T-helper 17 cell (primary cell): ENCODE measurements around the gene RPS6KA1. TPM values are rescaled to one million over a fixed set of nuclear protein-coding genes. Genes with fewer than 3 reads are reported as not detected.

Experiments used
- ATAC-seq: fragments of 150-1000 bp; cut with Tn5 transposase; 2 replicates; pipeline ENCODE4 v1.10.0; 2021; ENCODE audit warnings: mild to moderate bottlenecking, moderate library complexity
- DNase-seq, 3 donors: peaks; one replicate each; pipeline versions ENCODE4 v3.0.0 to v3.0.0-alpha.2; 2020 to 2021
- H3K9me3 ChIP-seq: one replicate; pipeline ENCODE4 v1.7.0; 2013; ENCODE audit warnings: low read length, mild to moderate bottlenecking; ENCODE audit not compliant: control insufficient read depth, poor library complexity, severe bottlenecking
- H3K27ac Mint-ChIP-seq: one replicate; pipeline ENCODE4 v1.8.0; 2022; ENCODE audit warnings: mild to moderate bottlenecking, moderate library complexity, mixed read lengths
- H3K27me3 Mint-ChIP-seq: one replicate; pipeline ENCODE4 v1.8.0; 2022; ENCODE audit warnings: mixed read lengths
- H3K36me3 Mint-ChIP-seq: one replicate; pipeline ENCODE4 v1.8.0; 2022; ENCODE audit warnings: low read depth, mixed read lengths
- H3K4me1 Mint-ChIP-seq: one replicate; pipeline ENCODE4 v1.8.0; 2022; ENCODE audit warnings: mild to moderate bottlenecking, mixed read lengths
- H3K4me3 Mint-ChIP-seq: one replicate; pipeline ENCODE4 v1.8.0; 2022; ENCODE audit warnings: mild to moderate bottlenecking, moderate library complexity, mixed read lengths
- total RNA-seq, 4 donors: library from RNA in 2 of 4; stranded (reverse) in 2 of 4; gene quantifications; one replicate each; pipeline ENCODE4 v1.2.3 and lab custom pipeline; 2022 to 2026

Gene RPS6KA1
- total RNA-seq, 2 donors from 2014 or later, result 76.3 to 98.0 TPM

DNA sequence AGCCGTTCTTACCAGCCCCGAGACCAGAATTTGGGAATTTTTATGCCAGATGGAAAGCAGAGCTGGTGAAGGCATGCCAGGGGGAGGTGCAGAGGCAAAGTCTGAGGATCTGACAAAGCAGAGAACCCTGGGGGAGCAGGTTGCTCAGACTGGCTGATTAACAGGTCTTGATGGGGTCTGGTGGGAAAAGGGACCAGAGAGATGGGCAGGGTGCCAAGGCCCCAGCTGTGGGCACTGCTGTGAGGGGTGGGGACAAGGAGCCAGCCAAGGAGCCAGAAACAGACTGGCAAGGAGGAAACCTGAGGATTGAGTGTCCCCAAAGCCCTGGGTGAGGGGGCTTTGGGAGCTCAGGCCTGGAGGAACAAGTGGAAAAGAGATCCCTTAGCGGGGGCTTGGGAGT, 21.4 kb downstream of the RPS6KA1 start:
- peaks cover 4% of the 10 kb centered on the region for H3K36me3 Mint-ChIP-seq
- no peaks in the 10 kb centered on the region for H3K27me3 Mint-ChIP-seq
- peak overlapping the region; percentile 24 for H3K27ac Mint-ChIP-seq
- ATAC-seq (no peak), DNase-seq (no peak)
- no peak overlapping the region for H3K4me3 Mint-ChIP-seq
- H3K9me3 ChIP-seq, result no peaks in the 10 kb centered on the region
- H3K4me1 Mint-ChIP-seq, result peaks cover 38% of the 10 kb centered on the region

DNA sequence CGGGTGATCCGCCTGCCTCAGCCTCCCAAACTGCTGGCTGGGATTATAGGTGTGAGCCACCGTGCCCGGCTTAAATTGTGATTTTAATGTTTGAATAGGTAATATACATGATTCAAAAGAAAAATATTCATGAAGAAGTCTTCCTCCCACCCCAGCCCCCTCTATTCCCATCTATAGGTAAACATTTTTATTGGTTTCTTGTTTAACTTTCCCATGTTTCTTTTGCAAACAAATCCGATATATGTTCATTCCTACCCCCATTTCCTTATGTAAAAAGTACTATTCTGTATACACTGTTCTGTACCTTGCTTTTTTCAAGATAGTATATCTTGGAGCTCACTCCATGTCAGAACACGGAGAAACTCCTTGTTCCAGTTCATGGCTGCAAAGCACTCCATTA, 23.2 kb downstream of the RPS6KA1 start:
- no peaks in the 10 kb centered on the region for H3K9me3 ChIP-seq
- ATAC-seq (no peak), DNase-seq (no peak)
- Mint-ChIP-seq H3K4me1 (peaks cover 21% of the 10 kb centered on the region), H3K27me3 (no peaks in the 10 kb centered on the region), H3K4me3 (no peak overlapping the region), H3K36me3 (peaks cover 2% of the 10 kb centered on the region), H3K27ac (no peak overlapping the region)

DNA sequence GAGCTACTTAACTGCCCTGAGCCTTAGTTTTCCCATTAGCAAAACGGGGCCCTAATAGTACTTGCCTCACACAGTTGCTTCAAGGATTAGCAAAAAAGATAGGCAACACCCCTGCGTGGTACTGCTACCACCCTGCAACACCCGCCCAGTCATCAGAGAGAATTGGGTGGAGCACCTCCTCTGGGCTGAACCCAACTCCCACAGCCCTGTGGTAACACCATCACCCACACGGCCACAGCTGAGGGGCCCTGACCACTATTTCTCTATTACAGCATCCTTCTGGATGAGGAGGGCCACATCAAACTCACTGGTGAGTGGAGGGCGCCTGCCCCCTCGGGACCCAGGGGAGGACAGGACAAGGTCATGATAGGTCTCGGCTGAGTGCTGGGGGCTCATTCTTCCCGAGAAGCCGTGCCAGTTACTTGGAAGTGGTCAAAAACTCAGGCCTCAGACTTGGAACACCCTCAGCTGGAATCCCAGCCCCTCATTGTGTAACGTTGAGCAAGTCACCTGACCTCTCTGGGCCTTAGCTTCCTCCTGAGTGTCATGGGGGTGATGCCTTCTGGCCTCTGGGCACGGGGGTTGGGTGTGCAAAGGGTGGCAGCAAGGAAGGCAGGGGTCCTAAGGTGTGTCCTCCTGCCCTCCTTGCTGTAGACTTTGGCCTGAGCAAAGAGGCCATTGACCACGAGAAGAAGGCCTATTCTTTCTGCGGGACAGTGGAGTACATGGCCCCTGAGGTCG, 24.6 kb downstream of the RPS6KA1 start:
- H3K27ac Mint-ChIP-seq, result no peak overlapping the region
- no peaks in the 10 kb centered on the region for H3K27me3 Mint-ChIP-seq
- peaks cover 17% of the 10 kb centered on the region for H3K4me1 Mint-ChIP-seq
- H3K9me3 ChIP-seq, result no peaks in the 10 kb centered on the region
- ATAC-seq, result no peak
- H3K4me3 Mint-ChIP-seq, result no peak overlapping the region
- H3K36me3 Mint-ChIP-seq, result peaks cover 8% of the 10 kb centered on the region
- DNase-seq, result no peak

DNA sequence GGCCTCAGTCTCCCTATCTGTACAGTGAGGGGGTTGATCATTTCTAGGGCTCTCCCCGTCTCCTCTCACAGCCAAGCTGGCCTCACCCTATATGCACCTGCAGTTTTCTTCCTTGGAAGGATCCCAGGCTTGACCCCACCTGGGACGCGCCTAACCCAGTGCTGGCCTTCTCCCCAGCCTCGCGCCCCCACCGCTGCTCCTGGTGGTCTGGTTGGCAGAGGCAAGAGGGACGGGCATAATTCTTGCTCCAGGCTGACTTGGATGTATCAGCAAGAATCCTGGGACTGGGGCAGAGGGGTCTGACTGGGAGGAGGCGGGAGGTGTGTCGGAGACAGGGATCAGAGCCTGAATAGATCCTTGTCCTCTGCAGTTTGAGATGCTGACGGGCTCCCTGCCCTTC, 25.2 kb downstream of the RPS6KA1 start:
- Mint-ChIP-seq H3K27ac (no peak overlapping the region), H3K36me3 (peaks cover 8% of the 10 kb centered on the region), H3K27me3 (no peaks in the 10 kb centered on the region), H3K4me1 (peaks cover 17% of the 10 kb centered on the region), H3K4me3 (no peak overlapping the region)
- ATAC-seq (no peak), DNase-seq (no peak)
- no peaks in the 10 kb centered on the region for H3K9me3 ChIP-seq

DNA sequence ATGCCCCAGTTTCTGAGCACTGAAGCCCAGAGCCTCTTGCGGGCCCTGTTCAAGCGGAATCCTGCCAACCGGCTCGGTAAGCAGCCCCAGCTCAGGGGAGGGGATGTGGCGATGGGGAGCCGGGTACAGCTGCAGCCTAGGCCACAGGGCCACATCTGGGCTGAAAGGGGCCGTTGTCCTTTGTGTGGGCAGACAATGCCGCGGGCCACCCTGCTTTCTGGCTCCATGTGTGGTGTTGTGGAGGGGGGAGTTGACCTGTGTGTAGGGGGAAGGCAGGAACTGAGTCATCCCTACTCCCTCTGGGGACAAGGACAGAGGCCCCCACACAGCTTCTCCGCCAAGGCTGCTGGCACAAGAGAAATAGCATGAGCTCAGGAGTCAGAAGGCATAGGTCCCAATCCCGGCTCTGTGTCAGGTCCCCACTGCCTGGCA, 26.0 kb downstream of the RPS6KA1 start:
- no peak for DNase-seq
- H3K36me3 Mint-ChIP-seq, result peaks cover 8% of the 10 kb centered on the region
- H3K9me3 ChIP-seq, result no peaks in the 10 kb centered on the region
- ATAC-seq, result no peak
- H3K4me3 Mint-ChIP-seq, result no peak overlapping the region
- peaks cover 17% of the 10 kb centered on the region for H3K4me1 Mint-ChIP-seq
- H3K27me3 Mint-ChIP-seq, result no peaks in the 10 kb centered on the region
- peak overlapping the region; percentile 69 for H3K27ac Mint-ChIP-seq

DNA sequence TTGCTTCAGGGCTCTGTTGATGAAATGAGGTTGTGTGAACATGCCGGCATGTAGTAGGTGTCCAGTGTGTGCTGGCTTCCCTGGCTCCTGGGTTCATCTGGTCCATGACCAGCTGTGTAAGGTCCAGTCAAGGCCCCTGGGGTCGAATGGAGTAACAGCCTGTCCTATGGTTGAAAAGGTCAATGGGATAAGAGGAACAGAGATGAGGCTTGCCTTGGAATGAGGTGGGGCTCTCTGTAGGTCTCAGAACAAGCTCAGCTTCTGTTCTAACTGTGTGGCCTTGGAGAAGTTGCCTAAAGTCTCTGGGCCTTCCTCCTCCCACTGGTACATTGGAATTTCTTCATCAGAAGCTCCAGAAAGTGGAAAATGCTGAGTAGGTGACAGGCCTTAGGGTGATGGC, 26.6 kb downstream of the RPS6KA1 start:
- Mint-ChIP-seq H3K27ac (peak overlapping the region; percentile 69), H3K4me3 (no peak overlapping the region), H3K27me3 (no peaks in the 10 kb centered on the region), H3K36me3 (peaks cover 8% of the 10 kb centered on the region), H3K4me1 (peaks cover 16% of the 10 kb centered on the region)
- DNase-seq (no peak), ATAC-seq (no peak)
- H3K9me3 ChIP-seq, result no peaks in the 10 kb centered on the region

DNA sequence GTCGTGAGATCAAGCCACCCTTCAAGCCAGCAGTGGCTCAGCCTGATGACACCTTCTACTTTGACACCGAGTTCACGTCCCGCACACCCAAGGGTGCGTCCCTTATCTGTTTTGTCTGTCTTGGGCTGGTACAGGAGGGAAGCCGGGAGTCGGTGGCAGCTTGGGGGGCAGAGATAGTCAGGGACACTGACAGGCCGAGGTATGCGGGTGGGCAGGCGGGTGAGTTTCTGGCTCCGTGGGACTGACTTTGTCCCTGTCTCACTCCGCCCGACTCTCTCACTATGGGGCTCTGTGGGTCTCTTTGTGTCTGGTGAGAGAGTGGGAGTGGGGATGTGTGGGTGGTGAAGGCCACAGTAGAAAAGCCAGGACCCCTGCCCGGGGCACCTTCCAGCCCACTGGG, 27.4 kb downstream of the RPS6KA1 start:
- Mint-ChIP-seq H3K4me1 (peaks cover 15% of the 10 kb centered on the region), H3K36me3 (peaks cover 12% of the 10 kb centered on the region), H3K4me3 (no peak overlapping the region), H3K27ac (no peak overlapping the region), H3K27me3 (no peaks in the 10 kb centered on the region)
- no peaks in the 10 kb centered on the region for H3K9me3 ChIP-seq
- DNase-seq (no peak), ATAC-seq (no peak)

DNA sequence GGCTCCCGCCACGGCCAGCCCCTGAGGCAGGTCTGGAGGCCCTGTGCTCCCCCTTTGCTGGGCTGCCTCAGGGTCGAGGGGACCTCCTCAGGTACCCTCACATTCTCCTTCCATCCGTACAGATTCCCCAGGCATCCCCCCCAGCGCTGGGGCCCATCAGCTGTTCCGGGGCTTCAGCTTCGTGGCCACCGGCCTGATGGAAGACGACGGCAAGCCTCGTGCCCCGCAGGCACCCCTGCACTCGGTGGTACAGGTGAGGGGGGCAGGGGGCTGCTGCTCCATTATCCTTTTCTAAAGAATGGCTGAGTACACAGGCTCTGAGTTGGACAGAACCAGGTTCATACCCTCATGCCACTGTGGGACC, 29.1 kb downstream of the RPS6KA1 start:
- Mint-ChIP-seq H3K27me3 (no peaks in the 10 kb centered on the region), H3K36me3 (peaks cover 16% of the 10 kb centered on the region), H3K4me3 (no peak overlapping the region), H3K4me1 (peaks cover 16% of the 10 kb centered on the region), H3K27ac (peak overlapping the region; percentile 62)
- no peaks in the 10 kb centered on the region for H3K9me3 ChIP-seq
- no peak for DNase-seq
- ATAC-seq, result no peak

DNA sequence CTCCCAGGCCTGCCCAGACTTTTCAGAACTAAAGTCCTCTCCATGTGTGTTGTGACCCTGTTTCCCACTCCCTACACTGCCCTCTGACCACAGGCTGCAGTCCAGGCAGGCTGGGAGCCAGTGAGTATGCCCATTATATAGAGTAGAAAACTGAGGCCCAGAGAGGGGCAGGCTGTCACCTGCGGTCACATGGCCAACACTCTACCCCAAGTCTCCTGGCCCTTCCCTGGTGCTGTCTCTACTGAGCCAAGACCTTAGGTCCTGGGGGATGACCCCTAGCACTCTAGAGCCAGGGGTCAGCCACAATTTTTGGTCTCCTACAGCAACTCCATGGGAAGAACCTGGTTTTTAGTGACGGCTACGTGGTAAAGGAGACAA, 30.8 kb downstream of the RPS6KA1 start:
- no peak for ATAC-seq
- DNase-seq, result no peak
- no peak overlapping the region for H3K4me3 Mint-ChIP-seq
- H3K27me3 Mint-ChIP-seq, result no peaks in the 10 kb centered on the region
- H3K9me3 ChIP-seq, result no peaks in the 10 kb centered on the region
- H3K4me1 Mint-ChIP-seq, result peaks cover 21% of the 10 kb centered on the region
- no peak overlapping the region for H3K27ac Mint-ChIP-seq
- H3K36me3 Mint-ChIP-seq, result peaks cover 16% of the 10 kb centered on the region

DNA sequence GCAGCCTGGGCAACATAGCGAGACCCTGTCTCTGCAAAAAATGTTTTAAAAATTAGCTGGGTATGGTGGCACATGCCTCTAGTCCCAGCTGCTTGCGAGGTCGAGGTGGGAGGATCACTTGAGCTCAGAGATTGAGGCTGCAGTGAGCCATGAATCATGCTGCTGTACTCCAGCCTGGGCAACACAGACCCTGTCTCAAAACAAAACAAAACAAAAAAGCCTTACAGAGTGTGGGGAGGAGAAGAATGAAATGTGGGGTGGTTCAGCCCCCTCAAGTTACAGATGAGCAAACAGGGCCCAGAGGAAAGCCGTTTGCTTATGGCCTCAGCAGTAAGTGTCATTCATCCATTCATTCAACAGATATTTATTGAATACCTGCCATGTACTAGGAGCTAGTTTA, 40.7 kb downstream of the RPS6KA1 start:
- no peaks in the 10 kb centered on the region for H3K9me3 ChIP-seq
- no peak for ATAC-seq
- H3K4me1 Mint-ChIP-seq, result peaks cover 9% of the 10 kb centered on the region
- H3K27ac Mint-ChIP-seq, result no peak overlapping the region
- H3K36me3 Mint-ChIP-seq, result peaks cover 9% of the 10 kb centered on the region
- H3K4me3 Mint-ChIP-seq, result no peak overlapping the region
- no peaks in the 10 kb centered on the region for H3K27me3 Mint-ChIP-seq
- no peak for DNase-seq

DNA sequence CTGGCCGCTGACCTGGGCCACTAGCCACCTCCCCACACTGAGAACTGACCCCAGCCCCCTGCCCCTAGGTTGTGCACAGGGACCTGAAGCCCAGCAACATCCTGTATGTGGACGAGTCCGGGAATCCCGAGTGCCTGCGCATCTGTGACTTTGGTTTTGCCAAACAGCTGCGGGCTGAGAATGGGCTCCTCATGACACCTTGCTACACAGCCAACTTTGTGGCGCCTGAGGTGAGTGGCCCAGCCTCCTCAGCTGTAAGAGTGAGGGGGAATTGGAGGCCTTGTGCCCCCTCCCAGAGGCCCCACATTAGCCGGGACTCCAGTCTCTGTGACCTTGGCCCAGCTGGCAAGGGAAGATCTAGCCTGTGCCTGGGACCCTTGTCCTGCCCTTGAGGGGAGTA, 41.8 kb downstream of the RPS6KA1 start:
- DNase-seq (no peak), ATAC-seq (no peak)
- peaks cover 15% of the 10 kb centered on the region for H3K4me1 Mint-ChIP-seq
- no peaks in the 10 kb centered on the region for H3K27me3 Mint-ChIP-seq
- no peaks in the 10 kb centered on the region for H3K9me3 ChIP-seq
- no peak overlapping the region for H3K4me3 Mint-ChIP-seq
- H3K27ac Mint-ChIP-seq, result no peak overlapping the region
- H3K36me3 Mint-ChIP-seq, result peaks cover 11% of the 10 kb centered on the region

DNA sequence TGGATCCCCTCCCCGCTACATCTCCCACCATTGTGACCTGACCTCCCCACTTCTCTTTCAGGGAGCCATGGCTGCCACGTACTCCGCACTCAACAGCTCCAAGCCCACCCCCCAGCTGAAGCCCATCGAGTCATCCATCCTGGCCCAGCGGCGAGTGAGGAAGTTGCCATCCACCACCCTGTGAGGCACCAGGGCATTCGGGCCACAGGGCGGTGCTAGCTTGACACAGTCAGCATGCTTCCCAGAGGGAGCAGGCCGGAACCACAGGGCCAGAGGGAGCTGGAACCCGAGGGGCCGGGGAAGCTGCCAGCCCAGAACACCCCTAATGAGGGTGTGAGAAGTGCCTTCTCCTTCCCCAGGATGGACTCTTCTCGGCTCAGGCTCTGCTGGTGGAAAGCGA, 44.5 kb downstream of the RPS6KA1 start:
- Mint-ChIP-seq H3K4me1 (peaks cover 27% of the 10 kb centered on the region), H3K36me3 (peaks cover 11% of the 10 kb centered on the region), H3K4me3 (no peak overlapping the region), H3K27me3 (no peaks in the 10 kb centered on the region), H3K27ac (no peak overlapping the region)
- no peak for DNase-seq
- H3K9me3 ChIP-seq, result no peaks in the 10 kb centered on the region
- ATAC-seq, result no peak

DNA sequence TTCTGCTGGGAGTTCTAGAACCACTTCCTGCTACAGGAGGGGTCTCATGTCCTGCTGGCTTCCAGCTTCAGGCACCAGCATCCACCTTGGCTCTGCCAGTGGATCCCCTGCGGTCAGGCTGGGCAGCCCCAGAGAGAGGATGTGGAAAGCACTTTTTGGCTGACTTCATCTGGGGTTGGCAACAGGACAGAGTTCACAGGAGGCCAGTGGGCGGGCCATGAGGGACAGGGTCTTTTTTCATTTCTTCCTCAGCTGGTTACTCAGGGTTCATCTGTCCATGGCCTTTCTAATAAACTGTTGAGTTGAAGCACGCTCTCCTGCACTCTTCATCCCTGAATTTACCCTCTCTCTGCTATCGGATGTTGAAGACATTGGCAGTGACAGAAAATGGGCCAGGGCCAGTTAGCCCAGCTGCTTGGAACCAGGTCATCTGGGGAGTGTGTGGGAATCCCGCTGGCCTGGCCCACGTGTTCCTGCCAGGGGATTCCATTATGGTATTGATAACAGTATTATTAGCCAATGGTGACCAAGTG, 45.2 kb downstream of the RPS6KA1 start:
- H3K9me3 ChIP-seq, result no peaks in the 10 kb centered on the region
- H3K4me1 Mint-ChIP-seq, result peaks cover 21% of the 10 kb centered on the region
- ATAC-seq, result no peak
- no peak for DNase-seq
- H3K36me3 Mint-ChIP-seq, result peaks cover 6% of the 10 kb centered on the region
- H3K27me3 Mint-ChIP-seq, result no peaks in the 10 kb centered on the region
- H3K4me3 Mint-ChIP-seq, result no peak overlapping the region
- peak overlapping the region; percentile 43 for H3K27ac Mint-ChIP-seq

DNA sequence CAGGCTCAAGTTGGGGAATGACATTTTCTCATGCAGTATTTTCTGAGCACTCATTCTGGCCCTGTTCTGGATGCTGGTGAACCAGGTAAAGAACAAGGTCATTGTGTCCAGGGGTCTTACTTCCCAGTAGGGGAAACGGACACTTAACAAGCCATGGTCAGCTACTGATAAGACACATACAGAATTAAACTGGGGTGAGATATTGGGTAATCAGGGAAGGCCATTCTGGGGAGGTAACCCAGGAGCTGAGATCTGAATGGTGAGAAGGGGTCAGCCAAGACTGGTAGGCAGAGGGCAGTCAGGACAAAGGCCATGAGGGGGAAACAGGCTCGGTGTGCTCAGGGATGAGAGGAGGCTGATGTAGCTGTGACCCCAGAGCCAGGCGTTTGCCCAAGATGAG, 45.8 kb downstream of the RPS6KA1 start:
- H3K27ac Mint-ChIP-seq, result peak overlapping the region; percentile 43
- H3K4me1 Mint-ChIP-seq, result peaks cover 21% of the 10 kb centered on the region
- H3K4me3 Mint-ChIP-seq, result no peak overlapping the region
- peaks cover 4% of the 10 kb centered on the region for H3K36me3 Mint-ChIP-seq
- ATAC-seq, result no peak
- H3K9me3 ChIP-seq, result no peaks in the 10 kb centered on the region
- no peaks in the 10 kb centered on the region for H3K27me3 Mint-ChIP-seq
- DNase-seq, result no peak
